HEK293 (cell line): ENCODE results near the gene CAPN5.

Source experiments
- CTCF ChIA-PET: fragments of 350-600 bp; formaldehyde crosslinking; extraction: SDS; loops from one replicate; lab custom pipeline; 2021; ENCODE audit warnings: antibody characterized with exemption; lab: Yijun Ruan, JAX
- POLR2A ChIA-PET: fragments of 300-600 bp; formaldehyde crosslinking; extraction: SDS; loops from one replicate; lab custom pipeline; 2020; ENCODE audit warnings: antibody characterized with exemption, inconsistent platforms; lab: Yijun Ruan, JAX
- H3K27ac ChIP-seq: fragments of 200-500 bp; sonication (Bioruptor generic); 2 replicates; pipeline ENCODE4 v1.5.1; 2014; ENCODE audit warnings: low read depth, low read length, control low read depth, inconsistent platforms; ENCODE audit errors: extremely low read depth
- H3K36me3 ChIP-seq, 2 experiments: fragments of 200-500 bp in 1 of 2; sonication (Bioruptor generic) in 1 of 2; 1 replicate in 1 of 2; 2 replicates in 1 of 2; pipeline ENCODE4 v1.5.1; 2014 to 2017; ENCODE audit warnings: inconsistent platforms in 2 of 2, low read length in 2 of 2; ENCODE audit not compliant: control insufficient read depth in 2 of 2, insufficient read depth in 1 of 2
- H3K4me1 ChIP-seq: fragments of 200-500 bp; sonication (Bioruptor generic); 2 replicates; pipeline ENCODE4 v1.5.1; 2014; ENCODE audit warnings: mild to moderate bottlenecking, low read length, inconsistent platforms; ENCODE audit not compliant: control insufficient read depth, insufficient read depth
- H3K4me3 ChIP-seq: 2 replicates; pipeline ENCODE4 v1.5.1; 2011; ENCODE audit warnings: low read depth, mild to moderate bottlenecking, control low read depth, low read length, moderate library complexity
- H3K9me3 ChIP-seq: fragments of 200-500 bp; sonication (Bioruptor generic); 2 replicates; pipeline ENCODE4 v1.5.1; 2014; ENCODE audit warnings: low read depth, low read length, inconsistent platforms; ENCODE audit not compliant: control insufficient read depth, insufficient read depth
- BCL11B ChIP-seq: fragments of 450-650 bp; formaldehyde crosslinking; IDR thresholded peaks from 2 replicates; pipeline ENCODE4 v1.5.1; 2016; ENCODE audit warnings: low read depth, missing biosample characterization, missing genetic modification characterization
- GLI4 ChIP-seq: fragments of 450-650 bp; formaldehyde crosslinking; IDR thresholded peaks from 2 replicates; pipeline ENCODE4 v1.5.1; 2016; ENCODE audit warnings: missing biosample characterization, missing genetic modification characterization
- MEIS1 ChIP-seq: sonication (generic); formaldehyde crosslinking; IDR thresholded peaks from 2 replicates; pipeline ENCODE4 v1.8.1; 2022; ENCODE audit warnings: missing genetic modification reagents, mild to moderate bottlenecking, borderline replicate concordance
- PRDM1 ChIP-seq: fragments of 450-650 bp; formaldehyde crosslinking; IDR thresholded peaks from 2 replicates; pipeline ENCODE4; 2016; ENCODE audit warnings: missing biosample characterization, missing genetic modification characterization
- SALL2 ChIP-seq: fragments of 450-650 bp; formaldehyde crosslinking; IDR thresholded peaks from 2 replicates; pipeline ENCODE4 v1.5.0; 2017; ENCODE audit warnings: missing biosample characterization, mild to moderate bottlenecking, missing genetic modification characterization, borderline replicate concordance
- SP2 ChIP-seq: fragments of 450-650 bp; formaldehyde crosslinking; IDR thresholded peaks from 2 replicates; pipeline ENCODE4 v1.5.1; 2016; ENCODE audit warnings: missing biosample characterization, missing genetic modification characterization
- ZNF10 ChIP-seq: fragments of 450-650 bp; formaldehyde crosslinking; IDR thresholded peaks from 2 replicates; pipeline ENCODE4 v1.5.1; 2017; ENCODE audit warnings: missing biosample characterization, missing genetic modification characterization
- ZNF114 ChIP-seq: fragments of 450-650 bp; formaldehyde crosslinking; IDR thresholded peaks from 2 replicates; pipeline ENCODE4 v1.5.0; 2017; ENCODE audit warnings: missing biosample characterization, missing genetic modification characterization
- ZNF155 ChIP-seq: fragments of 450-650 bp; formaldehyde crosslinking; IDR thresholded peaks from 2 replicates; pipeline ENCODE4 v1.5.1; 2016; ENCODE audit warnings: missing biosample characterization, missing genetic modification characterization
- ZNF184 ChIP-seq: fragments of 450-650 bp; IDR thresholded peaks from 2 replicates; pipeline ENCODE4 v1.5.1; 2018; ENCODE audit warnings: missing biosample characterization, mild to moderate bottlenecking, missing genetic modification characterization
- ZNF214 ChIP-seq: fragments of 450-650 bp; formaldehyde crosslinking; IDR thresholded peaks from 2 replicates; pipeline ENCODE4 v1.5.1; 2017; ENCODE audit warnings: missing biosample characterization, mild to moderate bottlenecking, missing genetic modification characterization, borderline replicate concordance
- ZNF324 ChIP-seq: fragments of 450-650 bp; formaldehyde crosslinking; IDR thresholded peaks from 2 replicates; pipeline ENCODE4 v1.5.1; 2016; ENCODE audit warnings: missing biosample characterization, missing genetic modification characterization
- ZNF548 ChIP-seq: fragments of 450-650 bp; formaldehyde crosslinking; IDR thresholded peaks from 2 replicates; pipeline ENCODE4 v1.5.1; 2016; ENCODE audit warnings: missing biosample characterization, missing genetic modification characterization
- ZNF621 ChIP-seq: fragments of 450-650 bp; formaldehyde crosslinking; IDR thresholded peaks from 2 replicates; pipeline ENCODE4 v1.5.1; 2017; ENCODE audit warnings: missing biosample characterization, missing genetic modification characterization
- ZNF76 ChIP-seq: fragments of 450-650 bp; formaldehyde crosslinking; IDR thresholded peaks from 2 replicates; pipeline ENCODE4; 2016; ENCODE audit warnings: low read depth, missing biosample characterization, missing genetic modification characterization, borderline replicate concordance
- ZNF776 ChIP-seq: fragments of 450-650 bp; formaldehyde crosslinking; IDR thresholded peaks from 2 replicates; pipeline ENCODE4 v1.5.0; 2017; ENCODE audit warnings: missing biosample characterization, missing genetic modification characterization, borderline replicate concordance
- ZNF843 ChIP-seq: fragments of 450-650 bp; formaldehyde crosslinking; IDR thresholded peaks from 2 replicates; pipeline ENCODE4 v1.5.1; 2016; ENCODE audit warnings: missing biosample characterization, missing genetic modification characterization
- ZSCAN23 ChIP-seq: fragments of 450-650 bp; formaldehyde crosslinking; IDR thresholded peaks from 2 replicates; pipeline ENCODE4 v1.5.1; 2016; ENCODE audit warnings: missing biosample characterization, missing genetic modification characterization
- TF ChIP-seq, protein P1 (sequence below): fragments of 450-650 bp; formaldehyde crosslinking; IDR thresholded peaks from 2 replicates; pipeline ENCODE4 v1.5.1; 2017; ENCODE audit warnings: missing biosample characterization, missing genetic modification characterization
- TF ChIP-seq, protein P2 (sequence below): fragments of 450-650 bp; formaldehyde crosslinking; IDR thresholded peaks from 2 replicates; pipeline ENCODE4 v1.5.1; 2016; ENCODE audit warnings: missing biosample characterization, missing genetic modification characterization
- TF ChIP-seq, protein P3 (sequence below): fragments of 450-650 bp; IDR thresholded peaks from 2 replicates; pipeline ENCODE4 v1.5.1; 2018; ENCODE audit warnings: missing biosample characterization, mild to moderate bottlenecking, missing genetic modification characterization
- TF ChIP-seq, protein P4 (sequence below): fragments of 450-650 bp; formaldehyde crosslinking; IDR thresholded peaks from 2 replicates; pipeline ENCODE4 v1.5.1; 2017; ENCODE audit warnings: missing biosample characterization, missing genetic modification characterization

The CAPN5 gene

DNA sequence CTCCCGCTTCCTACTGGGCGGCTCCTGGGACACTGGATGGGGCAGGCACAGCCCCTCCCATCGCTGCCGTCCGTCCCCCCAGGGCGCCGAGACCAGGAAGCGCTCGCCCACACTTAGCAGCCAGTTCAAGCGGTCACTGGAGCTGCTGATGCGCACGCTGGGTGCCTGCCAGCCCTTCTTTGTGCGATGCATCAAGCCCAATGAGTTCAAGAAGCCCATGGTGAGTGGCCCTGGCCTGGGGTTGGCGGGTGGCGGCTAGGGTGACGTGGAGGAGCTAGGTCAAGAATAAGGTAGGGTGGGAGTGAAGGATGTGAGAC lies 105.9 kb downstream of the CAPN5 start:
- Histone ChIP-seq H3K36me3 (no peaks in the 10 kb centered on the region), H3K27ac (no peak overlapping the region), H3K4me1 (no peaks in the 10 kb centered on the region), H3K9me3 (no peaks in the 10 kb centered on the region), H3K4me3 (no peak overlapping the region)
- POLR2A ChIA-PET, result no interaction called here
- TF ChIP-seq ZNF10 (tag by site-specific recombination), result no peak
- TF ChIP-seq, protein P1, sequence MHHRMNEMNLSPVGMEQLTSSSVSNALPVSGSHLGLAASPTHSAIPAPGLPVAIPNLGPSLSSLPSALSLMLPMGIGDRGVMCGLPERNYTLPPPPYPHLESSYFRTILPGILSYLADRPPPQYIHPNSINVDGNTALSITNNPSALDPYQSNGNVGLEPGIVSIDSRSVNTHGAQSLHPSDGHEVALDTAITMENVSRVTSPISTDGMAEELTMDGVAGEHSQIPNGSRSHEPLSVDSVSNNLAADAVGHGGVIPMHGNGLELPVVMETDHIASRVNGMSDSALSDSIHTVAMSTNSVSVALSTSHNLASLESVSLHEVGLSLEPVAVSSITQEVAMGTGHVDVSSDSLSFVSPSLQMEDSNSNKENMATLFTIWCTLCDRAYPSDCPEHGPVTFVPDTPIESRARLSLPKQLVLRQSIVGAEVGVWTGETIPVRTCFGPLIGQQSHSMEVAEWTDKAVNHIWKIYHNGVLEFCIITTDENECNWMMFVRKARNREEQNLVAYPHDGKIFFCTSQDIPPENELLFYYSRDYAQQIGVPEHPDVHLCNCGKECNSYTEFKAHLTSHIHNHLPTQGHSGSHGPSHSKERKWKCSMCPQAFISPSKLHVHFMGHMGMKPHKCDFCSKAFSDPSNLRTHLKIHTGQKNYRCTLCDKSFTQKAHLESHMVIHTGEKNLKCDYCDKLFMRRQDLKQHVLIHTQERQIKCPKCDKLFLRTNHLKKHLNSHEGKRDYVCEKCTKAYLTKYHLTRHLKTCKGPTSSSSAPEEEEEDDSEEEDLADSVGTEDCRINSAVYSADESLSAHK (tag by site-specific recombination), result no peak
- no peak for TF ChIP-seq ZNF621 (tag by site-specific recombination)
- TF ChIP-seq, protein P2, sequence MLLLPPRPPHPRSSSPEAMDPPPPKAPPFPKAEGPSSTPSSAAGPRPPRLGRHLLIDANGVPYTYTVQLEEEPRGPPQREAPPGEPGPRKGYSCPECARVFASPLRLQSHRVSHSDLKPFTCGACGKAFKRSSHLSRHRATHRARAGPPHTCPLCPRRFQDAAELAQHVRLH (tag by site-specific recombination), result no peak
- no peak for TF ChIP-seq SP2
- no peak for TF ChIP-seq ZSCAN23
- TF ChIP-seq ZNF324 (tag by site-specific recombination), result no peak
- no peak for TF ChIP-seq GLI4 (tag by site-specific recombination)
- TF ChIP-seq ZNF155 (tag by site-specific recombination), result no peak
- TF ChIP-seq ZNF76, result no peak
- TF ChIP-seq, protein P3, sequence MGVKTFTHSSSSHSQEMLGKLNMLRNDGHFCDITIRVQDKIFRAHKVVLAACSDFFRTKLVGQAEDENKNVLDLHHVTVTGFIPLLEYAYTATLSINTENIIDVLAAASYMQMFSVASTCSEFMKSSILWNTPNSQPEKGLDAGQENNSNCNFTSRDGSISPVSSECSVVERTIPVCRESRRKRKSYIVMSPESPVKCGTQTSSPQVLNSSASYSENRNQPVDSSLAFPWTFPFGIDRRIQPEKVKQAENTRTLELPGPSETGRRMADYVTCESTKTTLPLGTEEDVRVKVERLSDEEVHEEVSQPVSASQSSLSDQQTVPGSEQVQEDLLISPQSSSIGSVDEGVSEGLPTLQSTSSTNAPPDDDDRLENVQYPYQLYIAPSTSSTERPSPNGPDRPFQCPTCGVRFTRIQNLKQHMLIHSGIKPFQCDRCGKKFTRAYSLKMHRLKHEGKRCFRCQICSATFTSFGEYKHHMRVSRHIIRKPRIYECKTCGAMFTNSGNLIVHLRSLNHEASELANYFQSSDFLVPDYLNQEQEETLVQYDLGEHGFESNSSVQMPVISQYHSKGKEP (tag by site-specific recombination), result no peak
- no peak for TF ChIP-seq BCL11B (tag by site-specific recombination)
- no peak for TF ChIP-seq ZNF548
- TF ChIP-seq PRDM1 (tag by site-specific recombination), result no peak
- no peak for TF ChIP-seq SALL2 (tag by site-specific recombination)
- TF ChIP-seq ZNF214 (tag by site-specific recombination), result no peak
- CTCF ChIA-PET, result no interaction called here

DNA sequence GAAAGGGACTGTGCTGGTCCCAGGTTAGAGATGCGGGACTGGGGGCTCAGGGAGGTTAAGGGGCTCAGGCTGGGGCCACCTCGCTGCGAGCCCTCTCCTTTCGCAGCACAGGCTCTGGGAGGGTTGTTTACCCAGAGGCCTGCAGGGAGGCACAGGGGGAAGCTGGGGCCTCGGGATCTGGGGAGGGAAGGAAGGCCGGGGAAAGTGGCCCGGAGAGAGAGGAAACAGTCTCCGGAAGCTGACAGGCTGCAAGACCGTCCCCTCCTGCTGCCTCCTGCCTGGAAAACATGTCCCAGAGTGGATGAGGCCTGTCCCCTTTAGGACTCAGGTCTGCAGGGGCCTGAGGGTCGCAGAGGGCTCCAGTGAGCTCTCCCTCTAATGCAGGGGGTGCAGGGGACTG lies 106.7 kb downstream of the CAPN5 start:
- H3K4me1 ChIP-seq, result no peaks in the 10 kb centered on the region
- TF ChIP-seq MEIS1 (CRISPR knock-in tag), result no peak
- no peak for TF ChIP-seq ZNF114 (tag by site-specific recombination)
- no peak for TF ChIP-seq ZNF843
- TF ChIP-seq ZNF184, result no peak
- TF ChIP-seq, protein P4, sequence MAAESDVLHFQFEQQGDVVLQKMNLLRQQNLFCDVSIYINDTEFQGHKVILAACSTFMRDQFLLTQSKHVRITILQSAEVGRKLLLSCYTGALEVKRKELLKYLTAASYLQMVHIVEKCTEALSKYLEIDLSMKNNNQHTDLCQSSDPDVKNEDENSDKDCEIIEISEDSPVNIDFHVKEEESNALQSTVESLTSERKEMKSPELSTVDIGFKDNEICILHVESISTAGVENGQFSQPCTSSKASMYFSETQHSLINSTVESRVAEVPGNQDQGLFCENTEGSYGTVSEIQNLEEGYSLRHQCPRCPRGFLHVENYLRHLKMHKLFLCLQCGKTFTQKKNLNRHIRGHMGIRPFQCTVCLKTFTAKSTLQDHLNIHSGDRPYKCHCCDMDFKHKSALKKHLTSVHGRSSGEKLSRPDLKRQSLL (tag by site-specific recombination), result no peak
- no peak for TF ChIP-seq ZNF776 (tag by site-specific recombination)
- H3K36me3 ChIP-seq, result no peaks in the 10 kb centered on the region
- no peak overlapping the region for H3K27ac ChIP-seq
- CTCF ChIA-PET, result interaction anchor here (1.3 kb wide), 1 partner anchor 46 kb away, joined by 6 read pairs; the partner anchor contains the start of gene MYO7A
- H3K4me3 ChIP-seq, result no peak overlapping the region
- POLR2A ChIA-PET, result no interaction called here
- no peaks in the 10 kb centered on the region for H3K9me3 ChIP-seq
